Fibroblast of lung (primary cell): ENCODE measurements around the gene SMNDC1.

Experiments used
- EZH2 ChIP-seq: IDR thresholded peaks from 2 replicates; pipeline ENCODE4 v1.5.1; 2012; ENCODE audit warnings: low read length, control low read depth, mild to moderate bottlenecking; ENCODE audit errors: missing control alignments
- TF ChIP-seq, protein P1 (sequence below), 2 donors: IDR thresholded peaks in 1 of 2; conservative IDR thresholded peaks in 1 of 2; 1 replicate in 1 of 2; 2 replicates in 1 of 2; pipeline ENCODE4 v1.5.1; 2011 to 2012; ENCODE audit warnings: low read length in 2 of 2, control low read depth in 1 of 2, inconsistent platforms in 1 of 2, low read depth in 1 of 2, mild to moderate bottlenecking in 1 of 2

DNA sequence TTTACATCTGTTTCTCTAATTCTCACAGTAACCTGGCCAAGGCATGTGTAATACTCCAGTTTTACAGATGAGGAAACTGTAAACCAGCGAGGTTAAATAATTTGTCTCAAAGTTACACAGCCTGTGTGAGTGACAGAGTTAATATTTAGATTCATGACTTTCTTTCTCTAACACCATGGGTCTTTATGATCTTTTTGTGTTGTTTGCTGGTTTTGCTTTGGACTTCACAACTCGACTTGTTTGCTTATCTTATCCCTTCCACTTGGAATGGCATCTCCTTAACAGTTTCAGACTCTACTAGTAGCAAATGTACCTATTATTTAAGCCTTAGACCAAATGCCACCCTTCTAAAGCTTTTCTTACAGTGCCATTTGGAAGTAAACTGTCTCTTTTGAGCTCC lies 62.9 kb downstream of the SMNDC1 start:
- TF ChIP-seq, protein P1, sequence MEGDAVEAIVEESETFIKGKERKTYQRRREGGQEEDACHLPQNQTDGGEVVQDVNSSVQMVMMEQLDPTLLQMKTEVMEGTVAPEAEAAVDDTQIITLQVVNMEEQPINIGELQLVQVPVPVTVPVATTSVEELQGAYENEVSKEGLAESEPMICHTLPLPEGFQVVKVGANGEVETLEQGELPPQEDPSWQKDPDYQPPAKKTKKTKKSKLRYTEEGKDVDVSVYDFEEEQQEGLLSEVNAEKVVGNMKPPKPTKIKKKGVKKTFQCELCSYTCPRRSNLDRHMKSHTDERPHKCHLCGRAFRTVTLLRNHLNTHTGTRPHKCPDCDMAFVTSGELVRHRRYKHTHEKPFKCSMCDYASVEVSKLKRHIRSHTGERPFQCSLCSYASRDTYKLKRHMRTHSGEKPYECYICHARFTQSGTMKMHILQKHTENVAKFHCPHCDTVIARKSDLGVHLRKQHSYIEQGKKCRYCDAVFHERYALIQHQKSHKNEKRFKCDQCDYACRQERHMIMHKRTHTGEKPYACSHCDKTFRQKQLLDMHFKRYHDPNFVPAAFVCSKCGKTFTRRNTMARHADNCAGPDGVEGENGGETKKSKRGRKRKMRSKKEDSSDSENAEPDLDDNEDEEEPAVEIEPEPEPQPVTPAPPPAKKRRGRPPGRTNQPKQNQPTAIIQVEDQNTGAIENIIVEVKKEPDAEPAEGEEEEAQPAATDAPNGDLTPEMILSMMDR (conservative IDR thresholded peaks at IDR 0.05 in 1 of 2, IDR thresholded peaks at IDR 0.05 in 1 of 2; ENCODE audit: low read depth in 1 of 2, low read length in 2 of 2), result no peak
- TF ChIP-seq EZH2, result no peak
